ENCODE results near the gene OOSP3.

DNA sequence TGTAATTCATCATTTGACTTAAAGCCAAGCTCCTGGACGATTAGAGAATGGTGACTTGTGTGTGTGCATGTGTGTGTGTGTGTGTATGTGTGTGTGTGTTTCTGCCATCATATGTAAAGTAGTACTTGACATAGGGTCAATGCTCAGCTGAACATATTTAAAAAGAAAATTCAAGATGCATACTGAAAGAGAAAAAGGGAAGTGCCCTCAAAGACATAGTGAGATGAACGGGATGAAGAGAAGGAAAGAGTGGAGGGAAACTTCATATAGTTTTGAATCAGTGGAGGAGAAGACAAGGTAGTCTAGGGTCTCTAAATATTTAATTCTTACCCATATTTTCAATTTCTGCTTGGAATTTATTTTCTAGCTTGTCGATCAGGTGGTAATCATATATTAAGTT, 16.3 kb upstream of the OOSP3 start:
- TF ChIP-seq SIN3A (IDR thresholded peaks at IDR 0.05; ENCODE audit: borderline replicate concordance, insufficient read depth, low read length): no peak
- no peak for TF ChIP-seq POLR2AphosphoS5 (IDR thresholded peaks at IDR 0.05; ENCODE audit: low read depth, low read length)
- TF ChIP-seq REST (IDR thresholded peaks at IDR 0.05; ENCODE audit: insufficient read depth in 1 of 2, low read depth in 2 of 2, low read length in 2 of 2): no peak
